ENCODE results near the gene PTPRK.

PTPRK gene

DNA sequence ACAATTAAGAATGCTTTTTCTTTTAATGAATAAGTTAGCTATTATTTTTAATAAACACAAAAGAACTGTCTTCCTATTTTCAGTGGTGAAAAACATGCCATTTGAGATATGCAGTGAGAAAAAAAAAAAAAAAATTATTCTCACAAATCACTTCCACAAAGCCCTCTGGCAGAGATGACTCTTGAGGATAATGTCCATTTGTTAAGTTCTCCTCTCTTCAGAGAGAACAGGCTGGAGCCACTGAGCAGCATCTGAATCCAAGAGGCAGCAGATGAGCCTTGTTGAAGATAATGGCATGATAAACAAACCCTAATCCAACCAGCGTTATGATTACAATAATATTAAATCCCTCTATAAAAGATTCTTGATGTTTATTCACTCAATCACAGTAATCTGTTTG lies 105.0 kb downstream of the PTPRK start:
- Mint-ChIP-seq H3K27me3 (ENCODE audit: low read depth) (no peaks in the 10 kb centered on the region), H3K9me3 (peaks cover 11% of the 10 kb centered on the region), H3K4me3 (no peak overlapping the region), H3K4me1 (peaks cover 16% of the 10 kb centered on the region), H3K36me3 (ENCODE audit: low read depth) (peaks cover 31% of the 10 kb centered on the region), H3K27ac (no peak overlapping the region)
- TF ChIP-seq, protein P1, sequence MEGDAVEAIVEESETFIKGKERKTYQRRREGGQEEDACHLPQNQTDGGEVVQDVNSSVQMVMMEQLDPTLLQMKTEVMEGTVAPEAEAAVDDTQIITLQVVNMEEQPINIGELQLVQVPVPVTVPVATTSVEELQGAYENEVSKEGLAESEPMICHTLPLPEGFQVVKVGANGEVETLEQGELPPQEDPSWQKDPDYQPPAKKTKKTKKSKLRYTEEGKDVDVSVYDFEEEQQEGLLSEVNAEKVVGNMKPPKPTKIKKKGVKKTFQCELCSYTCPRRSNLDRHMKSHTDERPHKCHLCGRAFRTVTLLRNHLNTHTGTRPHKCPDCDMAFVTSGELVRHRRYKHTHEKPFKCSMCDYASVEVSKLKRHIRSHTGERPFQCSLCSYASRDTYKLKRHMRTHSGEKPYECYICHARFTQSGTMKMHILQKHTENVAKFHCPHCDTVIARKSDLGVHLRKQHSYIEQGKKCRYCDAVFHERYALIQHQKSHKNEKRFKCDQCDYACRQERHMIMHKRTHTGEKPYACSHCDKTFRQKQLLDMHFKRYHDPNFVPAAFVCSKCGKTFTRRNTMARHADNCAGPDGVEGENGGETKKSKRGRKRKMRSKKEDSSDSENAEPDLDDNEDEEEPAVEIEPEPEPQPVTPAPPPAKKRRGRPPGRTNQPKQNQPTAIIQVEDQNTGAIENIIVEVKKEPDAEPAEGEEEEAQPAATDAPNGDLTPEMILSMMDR (IDR thresholded peaks at IDR 0.05; ENCODE audit: unreplicated experiment in 3 of 3): no peak

DNA sequence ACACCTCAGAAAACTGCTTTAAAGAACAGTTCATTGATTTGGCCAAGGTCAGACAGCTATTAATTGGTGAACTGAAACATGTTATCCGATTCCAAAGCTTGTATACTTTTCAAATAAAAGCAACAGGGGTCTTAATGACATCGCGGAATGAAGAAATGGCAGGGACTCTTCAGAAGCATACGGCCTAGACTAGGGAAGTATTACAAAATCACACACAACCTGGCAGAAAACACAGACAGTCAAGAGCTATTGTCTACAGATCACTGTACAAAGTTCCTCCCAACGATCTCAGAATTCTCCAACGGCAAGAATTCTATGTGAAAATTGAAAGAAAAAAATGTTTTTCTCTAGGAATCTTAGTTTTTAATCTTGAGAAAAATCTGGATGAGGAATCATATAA lies 105.5 kb downstream of the PTPRK start:
- no peaks in the 10 kb centered on the region for H3K27me3 Mint-ChIP-seq (ENCODE audit: low read depth)
- peaks cover 16% of the 10 kb centered on the region for H3K4me1 Mint-ChIP-seq
- H3K27ac Mint-ChIP-seq: no peak overlapping the region
- H3K4me3 Mint-ChIP-seq: no peak overlapping the region
- peaks cover 29% of the 10 kb centered on the region for H3K36me3 Mint-ChIP-seq (ENCODE audit: low read depth)
- H3K9me3 Mint-ChIP-seq: peaks cover 11% of the 10 kb centered on the region
- TF ChIP-seq, protein P1 (IDR thresholded peaks at IDR 0.05; ENCODE audit: unreplicated experiment in 3 of 3): no peak

DNA sequence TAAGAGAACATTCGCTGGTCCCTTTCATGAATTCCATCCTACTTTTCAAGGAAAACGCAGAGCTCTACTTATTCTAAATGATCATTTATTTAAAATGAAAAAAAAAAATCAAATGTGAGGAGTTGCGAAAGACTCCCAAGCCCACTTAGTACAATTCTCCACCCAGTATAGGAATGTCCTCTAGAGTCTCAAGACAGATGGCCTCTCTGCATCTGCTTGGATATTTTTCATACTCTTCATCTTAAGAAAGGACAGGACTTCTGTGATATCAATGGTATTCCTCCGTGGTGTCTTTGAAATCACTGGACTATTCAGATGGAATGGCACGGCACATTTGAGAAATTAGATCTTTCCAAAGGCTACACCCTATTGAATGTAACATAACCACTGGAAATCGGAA lies 107.1 kb downstream of the PTPRK start:
- H3K4me3 Mint-ChIP-seq: no peak overlapping the region
- no peaks in the 10 kb centered on the region for H3K27me3 Mint-ChIP-seq (ENCODE audit: low read depth)
- TF ChIP-seq, protein P1 (IDR thresholded peaks at IDR 0.05; ENCODE audit: unreplicated experiment in 3 of 3): no peak
- H3K36me3 Mint-ChIP-seq (ENCODE audit: low read depth): peaks cover 19% of the 10 kb centered on the region
- H3K27ac Mint-ChIP-seq: no peak overlapping the region
- H3K9me3 Mint-ChIP-seq: peaks cover 3% of the 10 kb centered on the region
- H3K4me1 Mint-ChIP-seq: peaks cover 16% of the 10 kb centered on the region

DNA sequence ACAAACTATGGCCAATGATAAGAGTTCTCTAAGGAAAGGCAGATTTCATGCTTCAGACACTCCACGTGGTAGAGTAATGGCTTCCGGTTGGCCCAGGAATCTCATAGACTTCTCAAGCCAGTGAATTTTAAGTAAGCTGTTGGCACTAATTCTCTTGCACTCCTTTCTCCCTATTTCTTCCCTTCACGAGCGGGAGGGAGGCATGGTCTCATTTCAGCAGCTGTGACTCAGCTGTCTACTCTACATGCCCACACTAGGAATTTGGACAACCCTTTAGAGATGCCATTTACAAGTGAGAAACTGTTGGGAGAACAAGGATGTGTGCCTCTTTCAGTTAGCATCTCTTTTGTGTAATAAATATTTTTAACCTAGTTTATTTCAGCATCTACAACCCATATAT lies 107.7 kb downstream of the PTPRK start:
- Mint-ChIP-seq H3K27ac (no peak overlapping the region), H3K36me3 (ENCODE audit: low read depth) (peaks cover 14% of the 10 kb centered on the region), H3K9me3 (peaks cover 1% of the 10 kb centered on the region), H3K4me1 (peaks cover 16% of the 10 kb centered on the region), H3K27me3 (ENCODE audit: low read depth) (no peaks in the 10 kb centered on the region), H3K4me3 (no peak overlapping the region)
- TF ChIP-seq, protein P1 (IDR thresholded peaks at IDR 0.05; ENCODE audit: unreplicated experiment in 3 of 3): no peak

DNA sequence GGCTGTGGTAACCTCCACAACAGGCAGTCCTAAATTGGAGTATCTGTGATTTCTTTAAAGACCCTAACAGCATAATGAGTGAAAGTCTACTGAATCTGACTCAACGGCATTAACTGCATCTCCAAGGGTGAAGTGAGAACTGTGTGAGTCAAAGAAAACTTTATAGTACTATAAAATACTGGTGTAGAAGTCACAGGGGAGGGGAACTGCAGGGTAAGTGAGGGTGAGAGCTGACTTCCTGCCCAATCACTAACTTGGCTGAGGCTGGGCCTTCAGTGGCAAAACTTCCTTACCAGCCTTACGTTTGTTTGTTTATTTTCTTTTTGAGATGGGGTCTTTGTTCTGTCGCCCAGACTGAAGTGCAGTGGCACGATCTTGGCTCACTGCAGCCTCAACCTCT lies 109.8 kb downstream of the PTPRK start:
- no peak overlapping the region for H3K27ac Mint-ChIP-seq
- TF ChIP-seq, protein P1 (IDR thresholded peaks at IDR 0.05; ENCODE audit: unreplicated experiment in 3 of 3): no peak
- peaks cover 8% of the 10 kb centered on the region for H3K36me3 Mint-ChIP-seq (ENCODE audit: low read depth)
- H3K27me3 Mint-ChIP-seq (ENCODE audit: low read depth): no peaks in the 10 kb centered on the region
- H3K4me3 Mint-ChIP-seq: no peak overlapping the region
- peaks cover 16% of the 10 kb centered on the region for H3K4me1 Mint-ChIP-seq
- H3K9me3 Mint-ChIP-seq: no peaks in the 10 kb centered on the region

DNA sequence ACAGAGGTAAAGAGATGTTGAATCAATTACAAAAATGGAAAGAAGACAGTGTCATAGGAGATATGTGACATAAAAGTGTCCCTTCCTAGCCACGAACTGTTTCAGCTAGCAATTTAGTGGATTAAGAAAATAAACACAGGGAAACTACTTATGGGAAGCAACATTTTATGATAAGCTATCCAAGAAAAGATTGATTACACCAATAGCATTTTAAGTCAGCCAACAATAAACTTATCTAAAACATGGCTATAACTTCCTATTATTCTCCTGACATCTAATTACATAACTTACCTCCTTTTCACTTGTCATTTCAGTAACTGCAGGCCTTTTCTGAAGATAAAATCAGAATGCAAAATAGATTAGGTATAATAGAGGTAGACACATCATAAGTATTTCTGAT lies 111.4 kb downstream of the PTPRK start:
- Mint-ChIP-seq H3K4me1 (peaks cover 16% of the 10 kb centered on the region), H3K9me3 (no peaks in the 10 kb centered on the region), H3K36me3 (ENCODE audit: low read depth) (peaks cover 8% of the 10 kb centered on the region), H3K27me3 (ENCODE audit: low read depth) (no peaks in the 10 kb centered on the region), H3K4me3 (no peak overlapping the region), H3K27ac (no peak overlapping the region)
- TF ChIP-seq, protein P1 (IDR thresholded peaks at IDR 0.05; ENCODE audit: unreplicated experiment in 3 of 3): no peak

Measured in nephron (organoid).